Measurements from ENCODE around the gene ATP2B2. TPM values are rescaled to one million over a fixed set of nuclear protein-coding genes. Genes with fewer than 3 reads are reported as not detected.

Gene ATP2B2
- total RNA-seq, 4 donors from 2014 or later = not detected

- H3K9me3 ChIP-seq = no peaks in the 10 kb centered on the region
- no peak overlapping the region for H3K27ac ChIP-seq
- in situ Hi-C loops (cut with MboI; ENCODE audit: low pct_ligation_motif_present in 1 of 4, low pct_unique_long_range_greater_than_20kb in 1 of 4, low sequenced_read_pairs in 3 of 4) = no loop called here
- no peak for TF ChIP-seq POLR2AphosphoS5 (IDR thresholded peaks at IDR 0.05)
- intact Hi-C loops (cut with DNase I; ENCODE audit: low total_unique reads) = no loop called here
- H3K36me3 ChIP-seq = peaks cover 0 to 39% (median 12%) of the 10 kb centered on the region in 4 donors
- 90 to 93% methylated on average over 3 to 5 of the region's 5 CpGs for WGBS, 2 donors (ENCODE audit: low coverage in 1 of 2)
- no peak overlapping the region for H3K4me3 ChIP-seq
- H3K27me3 ChIP-seq = no peaks in the 10 kb centered on the region
- H3K4me1 ChIP-seq = no peaks in the 10 kb centered on the region
- DNase-seq = no peak
These were observed 223.4 kb downstream of the ATP2B2 start for GRCh38 chr3:10281951-10282350.

- no peaks in the 10 kb centered on the region for H3K27me3 ChIP-seq
- peaks cover 0 to 45% (median 16%) of the 10 kb centered on the region in 4 donors for H3K36me3 ChIP-seq
- TF ChIP-seq CTCF (IDR thresholded peaks at IDR 0.05) (no peak), EP300 (IDR thresholded peaks at IDR 0.05; ENCODE audit: low read depth) (no peak), POLR2AphosphoS5 (IDR thresholded peaks at IDR 0.05) (no peak), POLR2A (IDR thresholded peaks at IDR 0.05) (no peak)
- no peak overlapping the region for H3K27ac ChIP-seq
- H3K4me1 ChIP-seq = no peaks in the 10 kb centered on the region
- no peaks in the 10 kb centered on the region for H3K9me3 ChIP-seq
- WGBS, 2 donors (ENCODE audit: low coverage in 1 of 2) = 92% methylated on average over 6 of the region's 6 CpGs; no CpG with 5 or more reads in 1 of the 2 donors
- H3K4me3 ChIP-seq = no peak overlapping the region
- in situ Hi-C loops (cut with MboI; ENCODE audit: low pct_ligation_motif_present in 1 of 4, low pct_unique_long_range_greater_than_20kb in 1 of 4, low sequenced_read_pairs in 3 of 4) (no loop called here), intact Hi-C loops (cut with DNase I; ENCODE audit: low total_unique reads) (no loop called here)
- no peak for DNase-seq
These were observed 224.8 kb downstream of the ATP2B2 start for GRCh38 chr3:10280571-10280970.

- in situ Hi-C loops (cut with MboI; ENCODE audit: low pct_ligation_motif_present in 1 of 4, low pct_unique_long_range_greater_than_20kb in 1 of 4, low sequenced_read_pairs in 3 of 4) (no loop called here), intact Hi-C loops (cut with DNase I; ENCODE audit: low total_unique reads) (no loop called here)
- WGBS, 2 donors (ENCODE audit: low coverage in 1 of 2) = 74 to 83% methylated on average over 4 to 5 of the region's 5 CpGs
- H3K27me3 ChIP-seq = no peaks in the 10 kb centered on the region
- TF ChIP-seq CTCF (IDR thresholded peaks at IDR 0.05) (no peak), POLR2AphosphoS5 (IDR thresholded peaks at IDR 0.05) (no peak), EP300 (IDR thresholded peaks at IDR 0.05; ENCODE audit: low read depth) (no peak), POLR2A (IDR thresholded peaks at IDR 0.05) (no peak)
- H3K27ac ChIP-seq = no peak overlapping the region
- no peaks in the 10 kb centered on the region for H3K9me3 ChIP-seq
- peaks cover 0 to 45% (median 16%) of the 10 kb centered on the region in 4 donors for H3K36me3 ChIP-seq
- H3K4me1 ChIP-seq = no peaks in the 10 kb centered on the region
- DNase-seq = no peak
- H3K4me3 ChIP-seq = no peak overlapping the region
These were observed 225.2 kb downstream of the ATP2B2 start for GRCh38 chr3:10280177-10280529.

GRCh38 chr3:10279384-10280176 is 225.8 kb downstream of the ATP2B2 start:
- Histone ChIP-seq H3K4me3 (no peak overlapping the region), H3K4me1 (peaks cover 0 to under 1% (median 0%) of the 10 kb centered on the region in 4 donors), H3K27ac (no peak overlapping the region), H3K36me3 (peaks cover 0 to 45% (median 16%) of the 10 kb centered on the region in 4 donors), H3K27me3 (no peaks in the 10 kb centered on the region), H3K9me3 (no peaks in the 10 kb centered on the region)
- in situ Hi-C loops (cut with MboI; ENCODE audit: low pct_ligation_motif_present in 1 of 4, low pct_unique_long_range_greater_than_20kb in 1 of 4, low sequenced_read_pairs in 3 of 4) = no loop called here
- intact Hi-C loops (cut with DNase I; ENCODE audit: low total_unique reads) = no loop called here
- 93 to 100% methylated on average over 3 to 12 of the region's 13 CpGs for WGBS, 2 donors (ENCODE audit: low coverage in 1 of 2)
- no peak for DNase-seq
- no peak for TF ChIP-seq POLR2A (IDR thresholded peaks at IDR 0.05)
- TF ChIP-seq CTCF (IDR thresholded peaks at IDR 0.05) = no peak
- TF ChIP-seq EP300 (IDR thresholded peaks at IDR 0.05; ENCODE audit: low read depth) = no peak
- no peak for TF ChIP-seq POLR2AphosphoS5 (IDR thresholded peaks at IDR 0.05)

All from transverse colon (tissue), 4 donors.